Measurements from ENCODE around the gene UGT1A1.

UGT1A1 gene

DNA sequence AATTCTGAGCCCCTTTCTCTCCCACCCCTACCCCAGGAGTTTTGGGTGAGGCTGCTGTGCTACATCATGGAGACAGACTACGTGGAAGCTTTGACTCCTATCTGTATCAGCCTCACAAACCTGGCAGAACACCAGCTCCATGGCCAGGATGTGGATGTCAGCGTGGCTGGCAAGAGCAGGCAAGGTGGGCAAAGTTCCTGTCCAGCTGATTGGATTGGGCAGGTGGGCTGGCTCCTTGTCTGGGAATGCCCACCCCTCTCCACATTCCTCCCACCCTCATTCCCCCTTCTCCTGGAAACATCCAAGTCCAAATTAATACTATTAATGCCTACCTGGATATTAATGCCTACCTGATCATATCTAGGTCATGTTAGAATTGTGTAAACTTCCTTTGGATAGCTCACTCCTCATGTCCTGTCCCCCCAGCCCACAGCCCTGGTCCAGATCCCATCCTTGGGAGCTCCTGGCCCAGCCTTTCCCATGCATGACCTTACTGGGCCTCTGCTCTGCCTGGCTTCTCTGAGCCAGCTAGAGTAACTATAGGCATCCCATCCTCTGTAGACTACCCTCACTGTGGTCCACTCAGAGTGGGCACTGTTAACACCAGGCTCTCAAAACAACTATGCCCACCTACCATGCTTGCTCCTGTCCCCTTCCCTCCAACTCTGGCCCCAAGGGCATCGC, 42.2 kb downstream of the UGT1A1 start:
- DNase-seq (ENCODE audit: low read depth): no peak
- H3K4me3 ChIP-seq (ENCODE audit: low read length): no peak overlapping the region
- TF ChIP-seq, protein P1, sequence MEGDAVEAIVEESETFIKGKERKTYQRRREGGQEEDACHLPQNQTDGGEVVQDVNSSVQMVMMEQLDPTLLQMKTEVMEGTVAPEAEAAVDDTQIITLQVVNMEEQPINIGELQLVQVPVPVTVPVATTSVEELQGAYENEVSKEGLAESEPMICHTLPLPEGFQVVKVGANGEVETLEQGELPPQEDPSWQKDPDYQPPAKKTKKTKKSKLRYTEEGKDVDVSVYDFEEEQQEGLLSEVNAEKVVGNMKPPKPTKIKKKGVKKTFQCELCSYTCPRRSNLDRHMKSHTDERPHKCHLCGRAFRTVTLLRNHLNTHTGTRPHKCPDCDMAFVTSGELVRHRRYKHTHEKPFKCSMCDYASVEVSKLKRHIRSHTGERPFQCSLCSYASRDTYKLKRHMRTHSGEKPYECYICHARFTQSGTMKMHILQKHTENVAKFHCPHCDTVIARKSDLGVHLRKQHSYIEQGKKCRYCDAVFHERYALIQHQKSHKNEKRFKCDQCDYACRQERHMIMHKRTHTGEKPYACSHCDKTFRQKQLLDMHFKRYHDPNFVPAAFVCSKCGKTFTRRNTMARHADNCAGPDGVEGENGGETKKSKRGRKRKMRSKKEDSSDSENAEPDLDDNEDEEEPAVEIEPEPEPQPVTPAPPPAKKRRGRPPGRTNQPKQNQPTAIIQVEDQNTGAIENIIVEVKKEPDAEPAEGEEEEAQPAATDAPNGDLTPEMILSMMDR (IDR thresholded peaks at IDR 0.05; ENCODE audit: insufficient read depth, low read depth, low read length, missing control alignments): no peak

DNA sequence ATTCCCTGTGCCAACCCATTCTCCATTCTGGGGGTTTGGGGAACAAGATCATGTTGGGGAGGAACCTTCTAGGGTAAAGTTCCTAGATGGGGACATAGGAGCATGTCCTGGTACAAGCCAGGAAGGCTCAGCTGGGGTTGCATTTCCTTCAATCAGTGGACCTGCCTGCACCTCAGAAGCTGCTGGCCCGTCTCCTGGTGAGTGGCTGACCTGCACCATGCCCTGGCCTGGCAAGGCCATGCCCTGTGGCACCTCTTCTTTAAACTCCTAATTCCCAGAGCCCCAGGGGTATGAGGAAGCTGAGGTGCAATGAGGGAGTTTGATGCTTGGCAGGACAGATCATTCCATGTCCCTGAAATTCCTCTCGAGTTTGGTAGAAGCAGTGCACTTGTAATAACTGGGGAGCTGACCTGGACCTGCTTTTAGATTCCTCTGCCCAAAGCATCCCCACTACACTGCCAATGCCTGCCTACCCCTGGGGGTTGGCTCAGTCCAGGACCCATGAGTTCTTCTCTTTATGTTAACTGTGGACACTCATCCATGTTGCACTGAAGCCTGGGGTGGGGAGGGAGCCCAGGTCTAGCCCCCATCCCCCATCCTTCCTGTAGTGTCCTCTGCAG, 43.3 kb downstream of the UGT1A1 start:
- H3K4me3 ChIP-seq (ENCODE audit: low read length): no peak overlapping the region
- no peak for DNase-seq (ENCODE audit: low read depth)
- TF ChIP-seq, protein P1 (IDR thresholded peaks at IDR 0.05; ENCODE audit: insufficient read depth, low read depth, low read length, missing control alignments): no peak

DNA sequence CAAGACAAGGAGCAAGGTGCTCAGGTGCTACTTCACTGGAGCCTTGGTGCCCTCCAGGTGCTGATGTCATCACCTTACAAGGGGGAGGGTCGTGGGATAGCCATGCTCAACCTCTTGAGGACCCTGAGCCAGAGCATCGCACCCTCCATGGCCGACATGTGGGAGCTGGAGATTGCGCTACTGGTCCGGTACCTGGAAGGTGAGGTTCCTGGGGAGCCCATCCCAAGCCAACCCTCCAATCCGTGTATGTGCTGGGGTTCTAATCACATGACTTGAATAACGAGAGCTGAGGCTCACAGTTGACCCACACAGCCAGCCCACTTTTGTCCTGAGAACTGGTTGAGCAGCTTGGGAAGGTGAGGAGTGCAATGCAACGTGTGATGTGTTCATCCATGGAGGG, 43.9 kb downstream of the UGT1A1 start:
- TF ChIP-seq, protein P1 (IDR thresholded peaks at IDR 0.05; ENCODE audit: insufficient read depth, low read depth, low read length, missing control alignments): no peak
- no peak for DNase-seq (ENCODE audit: low read depth)
- no peak overlapping the region for H3K4me3 ChIP-seq (ENCODE audit: low read length)

DNA sequence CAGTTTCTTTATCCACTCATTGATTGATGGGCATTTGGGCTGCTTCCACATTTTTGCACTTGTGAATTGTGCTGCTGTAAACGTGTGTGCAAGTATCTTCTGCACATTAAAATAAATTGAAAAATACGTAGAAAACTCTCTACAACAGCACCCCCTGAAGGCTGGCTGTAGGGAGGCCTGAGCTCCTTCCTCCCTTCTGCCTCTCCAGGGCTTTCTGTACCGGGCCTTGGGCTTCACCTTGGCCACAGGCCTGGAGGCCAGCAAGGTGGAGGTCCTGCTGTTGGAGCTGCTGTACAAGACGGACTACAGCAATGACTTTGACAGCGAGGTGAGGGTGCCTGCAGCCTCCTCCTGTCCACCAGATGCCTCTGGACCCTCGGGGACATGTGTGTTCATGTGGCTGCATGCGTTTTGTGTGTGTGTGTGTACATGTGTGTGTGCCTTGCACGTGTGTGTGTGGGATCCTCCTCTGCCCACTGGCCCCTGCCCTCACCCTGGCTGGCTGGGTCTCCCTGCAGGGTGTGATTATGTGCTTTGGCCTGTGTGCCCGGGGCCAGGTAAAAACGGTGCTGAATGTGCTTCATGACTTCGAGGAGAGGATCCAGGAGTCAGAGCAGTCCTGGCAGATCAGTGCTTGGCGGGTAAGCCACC, 47.3 kb downstream of the UGT1A1 start:
- TF ChIP-seq, protein P1 (IDR thresholded peaks at IDR 0.05; ENCODE audit: insufficient read depth, low read depth, low read length, missing control alignments): no peak
- no peak overlapping the region for H3K4me3 ChIP-seq (ENCODE audit: low read length)
- no peak for DNase-seq (ENCODE audit: low read depth)

DNA sequence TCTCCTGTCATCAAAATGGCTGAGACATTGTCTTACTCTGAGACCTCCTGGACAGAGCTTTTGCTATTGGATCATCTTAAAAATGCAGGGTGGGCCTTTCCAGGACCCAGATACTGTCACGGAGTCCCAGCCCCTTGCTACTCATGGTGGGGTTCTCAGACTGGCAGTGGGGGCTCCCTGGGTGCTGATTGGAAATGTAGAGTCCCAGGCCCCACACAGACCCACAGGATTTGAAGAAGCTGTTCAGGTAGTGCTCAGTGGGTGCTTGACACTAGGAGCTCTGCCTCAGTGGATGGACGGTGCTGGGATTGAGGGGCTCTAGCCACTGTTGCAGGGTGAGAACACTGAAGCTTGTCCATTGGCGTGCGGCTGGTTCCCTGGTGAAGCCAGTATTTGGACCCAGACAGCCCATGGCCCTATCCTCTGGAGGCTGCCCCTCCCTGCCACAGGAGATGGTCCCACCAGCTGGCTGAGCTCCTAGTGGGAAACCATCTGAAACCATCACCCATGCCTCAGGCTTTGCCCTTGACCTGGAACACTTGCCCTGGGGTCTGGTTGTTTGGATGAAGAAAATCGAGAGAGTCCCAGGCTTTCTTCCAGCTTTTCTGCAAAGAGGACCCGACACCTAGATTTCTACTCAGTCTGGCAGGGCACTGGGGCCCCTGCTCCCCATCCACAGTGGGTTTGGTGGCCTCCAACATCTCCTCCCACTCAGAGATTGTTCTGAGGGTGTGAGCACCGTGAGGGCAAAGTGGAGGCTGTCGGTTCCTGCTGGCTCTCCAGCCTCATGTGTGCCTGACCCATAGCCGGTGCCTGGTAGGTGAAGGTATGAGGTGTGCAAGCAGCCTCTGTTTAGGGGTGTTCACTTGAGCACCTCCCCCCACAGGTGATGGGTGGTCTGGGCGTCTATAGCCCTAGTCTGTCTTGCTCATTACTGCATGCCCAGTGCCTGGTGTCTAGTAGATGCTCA, 48.2 kb downstream of the UGT1A1 start:
- no peak overlapping the region for H3K4me3 ChIP-seq (ENCODE audit: low read length)
- TF ChIP-seq, protein P1 (IDR thresholded peaks at IDR 0.05; ENCODE audit: insufficient read depth, low read depth, low read length, missing control alignments): no peak
- DNase-seq (ENCODE audit: low read depth): no peak

DNA sequence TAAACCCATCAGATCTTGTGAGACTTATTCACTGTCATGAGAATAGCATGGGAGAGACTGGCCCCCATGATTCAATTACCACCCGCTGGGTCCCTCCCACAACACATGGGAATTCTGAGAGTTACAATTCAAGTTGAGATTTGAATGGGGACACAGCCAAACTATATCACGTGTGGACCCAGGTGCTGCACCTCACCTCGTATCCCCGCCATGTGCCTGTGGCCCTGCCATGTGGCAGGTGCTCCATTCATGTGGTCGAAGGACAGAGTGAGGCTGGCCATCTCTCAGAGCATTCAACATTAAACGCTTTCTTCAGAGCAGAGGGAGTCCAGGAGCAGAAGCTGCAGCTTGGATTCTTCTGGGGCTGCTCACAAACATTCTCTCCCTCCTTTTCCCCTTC, 50.3 kb downstream of the UGT1A1 start:
- DNase-seq (ENCODE audit: low read depth): no peak
- no peak overlapping the region for H3K4me3 ChIP-seq (ENCODE audit: low read length)
- TF ChIP-seq, protein P1 (IDR thresholded peaks at IDR 0.05; ENCODE audit: insufficient read depth, low read depth, low read length, missing control alignments): no peak
